Activated T-cell treated with anti-CD3 and anti-CD28 coated beads, Interleukin-2, amount 50 U/mL, for 4 hours (primary cell): ENCODE data around the gene CSNK2B. TPM values are rescaled to one million over a fixed set of nuclear protein-coding genes. Genes with fewer than 3 reads are reported as not detected.

Source experiments
- ATAC-seq, 2 donors: fragments of 200-7000 bp; cut with Tn5 transposase; one replicate each; pipeline ENCODE4 v1.10.0; 2021
- DNase-seq: peaks from one replicate; pipeline ENCODE4 v3.0.0-alpha.2; 2020
- H3K27me3 Mint-ChIP-seq: one replicate; pipeline ENCODE4 v1.8.0; 2021; ENCODE audit warnings: low read depth, mixed read lengths
- H3K36me3 Mint-ChIP-seq: one replicate; pipeline ENCODE4 v1.8.0; 2022; ENCODE audit warnings: mixed read lengths; ENCODE audit not compliant: insufficient read depth
- H3K4me1 Mint-ChIP-seq: one replicate; pipeline ENCODE4 v1.8.0; 2021; ENCODE audit warnings: low read depth, mixed read lengths
- H3K4me3 Mint-ChIP-seq: one replicate; pipeline ENCODE4 v1.8.0; 2021; ENCODE audit warnings: mild to moderate bottlenecking, moderate library complexity, mixed read lengths
- H3K9me3 Mint-ChIP-seq: one replicate; pipeline ENCODE4 v1.8.0; 2021; ENCODE audit warnings: mixed read lengths
- total RNA-seq, 3 donors: library from RNA; stranded (reverse); gene quantifications; one replicate each; pipeline ENCODE4 v1.2.1, GENCODE V29; 2021

CSNK2B gene
- total RNA-seq, 3 donors from 2014 or later: 301 to 311 (median 307) TPM

- DNase-seq (no peak), ATAC-seq (no peak)
- H3K4me3 Mint-ChIP-seq: no peak overlapping the region
Measured at GRCh38 chr6:31717499-31718222, 51.8 kb downstream of the CSNK2B start.

GRCh38 chr6:31718265-31718664 is 52.4 kb downstream of the CSNK2B start:
- no peak for ATAC-seq
- DNase-seq: no peak
- H3K36me3 Mint-ChIP-seq: no peaks in the 10 kb centered on the region
- H3K4me3 Mint-ChIP-seq: no peak overlapping the region
- H3K9me3 Mint-ChIP-seq: no peaks in the 10 kb centered on the region
- peaks cover 1% of the 10 kb centered on the region for H3K4me1 Mint-ChIP-seq
- H3K27me3 Mint-ChIP-seq: no peaks in the 10 kb centered on the region

More at GRCh38 chr6:31717499-31718222, 51.8 kb downstream of the CSNK2B start:
- Mint-ChIP-seq H3K4me1 (no peaks in the 10 kb centered on the region), H3K27me3 (no peaks in the 10 kb centered on the region), H3K9me3 (no peaks in the 10 kb centered on the region), H3K36me3 (no peaks in the 10 kb centered on the region)

DNA sequence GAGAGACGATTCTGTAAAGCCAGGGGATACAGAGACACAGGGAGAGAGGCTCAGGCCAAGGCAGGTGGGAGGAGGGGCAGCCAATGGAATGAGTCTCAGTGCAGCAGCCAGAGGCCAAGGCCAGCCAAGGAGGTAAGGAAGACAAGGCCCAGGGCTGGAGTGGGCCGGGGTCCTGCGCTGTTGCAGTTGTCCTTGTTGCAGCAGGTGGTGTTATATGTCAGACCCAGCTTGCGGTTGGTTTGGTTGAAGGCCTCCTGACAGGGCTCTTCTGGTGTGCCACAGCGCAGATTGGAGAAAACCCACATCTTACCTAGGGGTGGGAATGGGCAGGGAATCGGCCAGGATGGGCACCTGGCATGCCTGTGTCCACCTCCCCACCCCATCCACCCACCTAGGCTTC is 53.1 kb downstream of the CSNK2B start:
- Mint-ChIP-seq H3K27me3 (no peaks in the 10 kb centered on the region), H3K36me3 (no peaks in the 10 kb centered on the region), H3K4me1 (peaks cover 2% of the 10 kb centered on the region), H3K4me3 (no peak overlapping the region), H3K9me3 (no peaks in the 10 kb centered on the region)
- ATAC-seq (no peak), DNase-seq (no peak)

Other genes starting within 250 kb of the CSNK2B start
- 10 to 100 TPM; 11.3 to 14.9 (median 12.5) TPM for gene MICB, start 167.9 kb upstream of the CSNK2B start, total RNA-seq
- gene MCCD1, start 137.1 kb upstream of the CSNK2B start, total RNA-seq: not detected
- gene DDX39B, start 124.1 kb upstream of the CSNK2B start, total RNA-seq: 100 to 1,000 TPM; 644 to 667 (median 666) TPM
- gene ATP6V1G2, start 119.5 kb upstream of the CSNK2B start, total RNA-seq: under 1 TPM; 0.38 to 0.84 (median 0.58) TPM
- gene NFKBIL1, start 118.5 kb upstream of the CSNK2B start, total RNA-seq: 10 to 100 TPM in 2 of 3 donors, 1 to 10 TPM in 1; 9.3 to 12.8 (median 12.7) TPM
- 1,000 to 10,000 TPM; 1,238 to 1,641 (median 1,296) TPM for gene LTA, start 93.8 kb upstream of the CSNK2B start, total RNA-seq
- 100 to 1,000 TPM; 485 to 701 (median 587) TPM for gene TNF, start 90.5 kb upstream of the CSNK2B start, total RNA-seq
- gene LTB, start 83.7 kb upstream of the CSNK2B start, total RNA-seq: 100 to 1,000 TPM; 161 to 210 (median 186) TPM
- 1 to 10 TPM; 4.8 to 7.9 (median 7.0) TPM for gene LST1, start 79.8 kb upstream of the CSNK2B start, total RNA-seq
- gene NCR3, start 73.1 kb upstream of the CSNK2B start, total RNA-seq: 10 to 100 TPM in 1 of 3 donors, 1 to 10 TPM in 2; 6.0 to 27.3 (median 8.4) TPM
- gene AIF1, start 50.8 kb upstream of the CSNK2B start, total RNA-seq: 10 to 100 TPM; 18.5 to 57.5 (median 36.5) TPM
- 100 to 1,000 TPM; 290 to 309 (median 306) TPM for gene PRRC2A, start 45.4 kb upstream of the CSNK2B start, total RNA-seq
- gene BAG6, start 13.4 kb upstream of the CSNK2B start, total RNA-seq: 100 to 1,000 TPM; 403 to 418 (median 411) TPM
- 1 to 10 TPM; 1.8 to 2.8 (median 2.1) TPM for gene APOM, start 10.2 kb upstream of the CSNK2B start, total RNA-seq
- 10 to 100 TPM; 17.1 to 18.3 (median 18.2) TPM for gene C6orf47, start 5.3 kb upstream of the CSNK2B start, total RNA-seq
- gene GPANK1, start 1.1 kb upstream of the CSNK2B start, total RNA-seq: 10 to 100 TPM; 34.9 to 37.8 (median 37.5) TPM
- 10 to 100 TPM; 22.6 to 24.0 (median 22.9) TPM for gene LY6G5B, start 3.9 kb downstream of the CSNK2B start, total RNA-seq
- gene LY6G5C, start 15.0 kb downstream of the CSNK2B start, total RNA-seq: 1 to 10 TPM; 2.3 to 3.8 (median 3.1) TPM
- gene ABHD16A, start 37.2 kb downstream of the CSNK2B start, total RNA-seq: 10 to 100 TPM; 33.9 to 38.1 (median 35.2) TPM
- not detected for gene LY6G6F, start 40.8 kb downstream of the CSNK2B start, total RNA-seq
- not detected for gene LY6G6D, start 49.3 kb downstream of the CSNK2B start, total RNA-seq
- not detected for gene LY6G6C, start 55.7 kb downstream of the CSNK2B start, total RNA-seq
- under 1 TPM in 2 of 3 donors, not detected in 1; 0.33 to 0.55 TPM for gene MPIG6B, start 57.3 kb downstream of the CSNK2B start, total RNA-seq
- gene DDAH2, start 63.2 kb downstream of the CSNK2B start, total RNA-seq: 1 to 10 TPM; 3.4 to 3.9 (median 3.5) TPM
- 100 to 1,000 TPM; 344 to 370 (median 353) TPM for gene CLIC1, start 70.5 kb downstream of the CSNK2B start, total RNA-seq
- gene MSH5, start 73.9 kb downstream of the CSNK2B start, total RNA-seq: 10 to 100 TPM; 30.9 to 35.4 (median 34.3) TPM
- 10 to 100 TPM in 2 of 3 donors, 1 to 10 TPM in 1; 9.4 to 12.2 (median 12.1) TPM for gene SAPCD1, start 96.6 kb downstream of the CSNK2B start, total RNA-seq
- gene VWA7, start 111.2 kb downstream of the CSNK2B start, total RNA-seq: 1 to 10 TPM; 1.4 TPM
- 100 to 1,000 TPM; 231 to 263 (median 234) TPM for gene VARS1, start 129.7 kb downstream of the CSNK2B start, total RNA-seq
- 100 to 1,000 TPM; 163 to 192 (median 184) TPM for gene LSM2, start 140.9 kb downstream of the CSNK2B start, total RNA-seq
- gene HSPA1L, start 149.2 kb downstream of the CSNK2B start, total RNA-seq: 1 to 10 TPM; 1.6 to 1.8 (median 1.7) TPM
- 10 to 100 TPM; 33.3 to 38.1 (median 34.2) TPM for gene HSPA1A, start 149.5 kb downstream of the CSNK2B start, total RNA-seq
- gene HSPA1B, start 161.7 kb downstream of the CSNK2B start, total RNA-seq: 10 to 100 TPM; 76.1 to 97.7 (median 93.0) TPM
- 10 to 100 TPM; 25.6 to 26.7 (median 26.0) TPM for gene NEU1, start 196.7 kb downstream of the CSNK2B start, total RNA-seq
- gene SLC44A4, start 212.9 kb downstream of the CSNK2B start, total RNA-seq: under 1 TPM; 0.13 to 0.60 (median 0.20) TPM
- 10 to 100 TPM; 52.8 to 70.9 (median 67.8) TPM for gene EHMT2, start 231.6 kb downstream of the CSNK2B start, total RNA-seq
- 1 to 10 TPM; 3.5 to 6.1 (median 5.4) TPM for gene ZBTB12, start 236.0 kb downstream of the CSNK2B start, total RNA-seq